ENCODE results near the gene CCDC185. TPM values are rescaled to one million over a fixed set of nuclear protein-coding genes. Genes with fewer than 3 reads are reported as not detected.

The CCDC185 gene
- total and polyA plus RNA-seq, 2 experiments from 2014 or later: 0.56 TPM; not detected in 1

GRCh38 chr1:223410036-223410435 is 16.8 kb downstream of the CCDC185 start (continued):
- TF ChIP-seq EZH2 (IDR thresholded peaks at IDR 0.05; ENCODE audit: low read depth, unreplicated experiment): no peak
- no peak for TF ChIP-seq CTCF (conservative IDR thresholded peaks at IDR 0.05; ENCODE audit: low read depth in 2 of 2)
- TF ChIP-seq STAT1 (IDR thresholded peaks at IDR 0.05; ENCODE audit: unreplicated experiment): no peak
- TF ChIP-seq ZNF114 (CRISPR knock-in tag; IDR thresholded peaks at IDR 0.05): no peak

GRCh38 chr1:223411309-223411708 is 18.1 kb downstream of the CCDC185 start:
- no peaks in the 10 kb centered on the region for H3K79me2 ChIP-seq (replicated peaks; ENCODE audit: insufficient read depth)
- Mint-ChIP-seq H3K27ac (no peak overlapping the region), H3K4me1 (no peaks in the 10 kb centered on the region), H3K36me3 (ENCODE audit: low read depth) (no peaks in the 10 kb centered on the region), H3K27me3 (ENCODE audit: insufficient read depth, low read depth, poor library complexity) (no peaks in the 10 kb centered on the region), H3K4me3 (no peak overlapping the region), H3K9me3 (no peaks in the 10 kb centered on the region; the same call in 2 of the 3 replicates)
- no peaks in the 10 kb centered on the region for H3F3A ChIP-seq (replicated peaks; ENCODE audit: low read depth)
- DNase-seq (ENCODE audit: low spot score) (no peak), ATAC-seq (no peak)
- H3K4me2 ChIP-seq: no peak overlapping the region
- H2AFZ ChIP-seq: no peak overlapping the region
- H3K9me2 ChIP-seq (ENCODE audit: insufficient read depth): no peaks in the 10 kb centered on the region
- no peak overlapping the region for H3K27ac ChIP-seq (ENCODE audit: low read depth)
- H3K4me3 ChIP-seq: no peak overlapping the region
- H3K4me1 ChIP-seq (ENCODE audit: insufficient read depth): no peaks in the 10 kb centered on the region
- no peaks in the 10 kb centered on the region for H4K20me1 ChIP-seq (replicated peaks; ENCODE audit: insufficient read depth)
- H3K36me3 ChIP-seq (ENCODE audit: insufficient read depth): no peaks in the 10 kb centered on the region
- no peaks in the 10 kb centered on the region for H3K27me3 ChIP-seq (ENCODE audit: insufficient read depth)
- no peak for TF ChIP-seq POLR2AphosphoS5 (IDR thresholded peaks at IDR 0.05; ENCODE audit: low read depth)
- TF ChIP-seq EZH2phosphoT487 (IDR thresholded peaks at IDR 0.05; ENCODE audit: unreplicated experiment): no peak
- TF ChIP-seq NANOG (IDR thresholded peaks at IDR 0.05; ENCODE audit: borderline replicate concordance): no peak
- no peak for TF ChIP-seq ZNF331 (CRISPR knock-in tag; IDR thresholded peaks at IDR 0.05; ENCODE audit: low read depth)
- no peak for TF ChIP-seq ZNF114 (CRISPR knock-in tag; IDR thresholded peaks at IDR 0.05)
- no peak for TF ChIP-seq EZH2 (IDR thresholded peaks at IDR 0.05; ENCODE audit: low read depth, unreplicated experiment)
- TF ChIP-seq REST (IDR thresholded peaks at IDR 0.05; ENCODE audit: unreplicated experiment): no peak
- no peak for TF ChIP-seq CTCF (conservative IDR thresholded peaks at IDR 0.05; ENCODE audit: low read depth in 2 of 2)
- TF ChIP-seq JUNB (IDR thresholded peaks at IDR 0.05; ENCODE audit: unreplicated experiment): no peak
- TF ChIP-seq STAT1 (IDR thresholded peaks at IDR 0.05; ENCODE audit: unreplicated experiment): no peak
- no peak for TF ChIP-seq CREB1 (CRISPR knock-in tag; IDR thresholded peaks at IDR 0.05; ENCODE audit: low read depth)
- no peak for TF ChIP-seq ETS1 (IDR thresholded peaks at IDR 0.05)

Data from GM23338 (cell line).